ENCODE results near the gene CYSLTR2.

DNA sequence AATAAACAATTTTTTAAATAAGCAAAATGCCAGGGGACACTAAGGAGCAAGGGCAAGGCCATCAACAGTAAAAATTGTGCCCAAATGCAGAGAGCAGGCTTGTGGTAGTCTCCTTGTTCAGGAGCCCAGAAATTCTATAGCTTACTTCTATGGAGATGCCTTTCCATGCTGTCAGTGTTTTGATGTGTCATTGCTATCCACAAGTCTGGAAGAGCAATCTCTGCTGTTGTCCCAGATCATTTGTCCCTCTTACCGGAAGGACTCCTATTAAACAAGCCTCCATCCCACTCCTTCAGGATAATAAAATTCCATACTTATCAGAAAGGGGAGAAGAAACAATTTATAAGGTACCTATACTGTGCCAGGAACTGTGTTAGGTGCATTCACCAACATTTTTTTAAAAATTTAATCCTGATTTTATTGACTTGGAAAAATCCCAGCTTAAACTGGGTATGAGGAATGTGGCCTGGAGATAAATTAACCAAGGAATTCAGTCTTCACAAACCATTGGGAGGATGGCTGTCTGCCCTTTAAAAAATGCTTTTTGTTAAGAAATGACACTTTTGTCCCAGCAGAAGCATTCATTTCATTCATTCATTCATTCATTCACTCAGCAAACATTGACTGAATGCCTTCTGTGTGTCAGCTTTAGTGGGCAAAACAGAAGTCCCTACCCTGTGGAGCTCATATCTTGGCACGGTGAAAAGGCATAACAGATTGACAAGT, 26.8 kb upstream of the CYSLTR2 start:
- TF ChIP-seq, protein P1, sequence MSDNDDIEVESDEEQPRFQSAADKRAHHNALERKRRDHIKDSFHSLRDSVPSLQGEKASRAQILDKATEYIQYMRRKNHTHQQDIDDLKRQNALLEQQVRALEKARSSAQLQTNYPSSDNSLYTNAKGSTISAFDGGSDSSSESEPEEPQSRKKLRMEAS (IDR thresholded peaks at IDR 0.05), result no peak
- TF ChIP-seq EP300 (IDR thresholded peaks at IDR 0.05; ENCODE audit: borderline replicate concordance), result no peak
- TF ChIP-seq, protein P2, sequence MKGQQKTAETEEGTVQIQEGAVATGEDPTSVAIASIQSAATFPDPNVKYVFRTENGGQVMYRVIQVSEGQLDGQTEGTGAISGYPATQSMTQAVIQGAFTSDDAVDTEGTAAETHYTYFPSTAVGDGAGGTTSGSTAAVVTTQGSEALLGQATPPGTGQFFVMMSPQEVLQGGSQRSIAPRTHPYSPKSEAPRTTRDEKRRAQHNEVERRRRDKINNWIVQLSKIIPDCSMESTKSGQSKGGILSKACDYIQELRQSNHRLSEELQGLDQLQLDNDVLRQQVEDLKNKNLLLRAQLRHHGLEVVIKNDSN (IDR thresholded peaks at IDR 0.05), result no peak
- no peak for TF ChIP-seq TAF1 (IDR thresholded peaks at IDR 0.05; ENCODE audit: low read depth)
- TF ChIP-seq YY1 (IDR thresholded peaks at IDR 0.05; ENCODE audit: low read depth), result no peak
